CD8-positive, alpha-beta memory T cell (primary cell): ENCODE data around the gene LYRM7. TPM values are rescaled to one million over a fixed set of nuclear protein-coding genes. Genes with fewer than 3 reads are reported as not detected.

Experiments
- CTCF ChIA-PET: fragments of 350-600 bp; sonication (Branson Sonifier 250); formaldehyde crosslinking; loops from one replicate; lab custom pipeline; 2021; ENCODE audit warnings: antibody characterized with exemption; lab: Charles Lee
- POLR2A ChIA-PET: fragments of 350-600 bp; sonication (Branson Sonifier 250); formaldehyde crosslinking; loops from one replicate; lab custom pipeline; 2021; ENCODE audit warnings: antibody characterized with exemption; lab: Charles Lee
- DNase-seq, 5 donors: peaks; one replicate each; pipeline versions ENCODE4 v3.0.0 to v3.0.0-alpha.2; 2020 to 2022; ENCODE audit warnings: mixed read lengths in 1 of 5
- H3K27ac ChIP-seq: one replicate; pipeline ENCODE4 v1.7.0; 2013; ENCODE audit warnings: low read depth, mild to moderate bottlenecking, low read length, moderate library complexity
- H3K27me3 ChIP-seq: 2 replicates; pipeline ENCODE4 v1.7.0; 2013; ENCODE audit warnings: low read length, mild to moderate bottlenecking; ENCODE audit not compliant: insufficient read depth, poor library complexity, severe bottlenecking
- H3K36me3 ChIP-seq: 2 replicates; pipeline ENCODE4 v1.7.0; 2013; ENCODE audit warnings: mild to moderate bottlenecking, low read length, moderate library complexity; ENCODE audit not compliant: insufficient read depth
- H3K4me1 ChIP-seq: 2 replicates; pipeline ENCODE4 v1.7.0; 2013; ENCODE audit warnings: mild to moderate bottlenecking, low read length, moderate library complexity; ENCODE audit not compliant: insufficient read depth
- H3K4me3 ChIP-seq: 2 replicates; pipeline ENCODE4 v1.7.0; 2013; ENCODE audit warnings: mild to moderate bottlenecking, low read length
- H3K9me3 ChIP-seq: 2 replicates; pipeline ENCODE4 v1.7.0; 2013; ENCODE audit warnings: mild to moderate bottlenecking, low read length
- H3K27ac Mint-ChIP-seq, 8 donors: one replicate each; pipeline ENCODE4 v1.8.0; 2020 to 2021; ENCODE audit warnings: mixed read lengths in 8 of 8, mild to moderate bottlenecking in 6 of 8, inconsistent platforms in 3 of 8, moderate library complexity in 3 of 8
- H3K27me3 Mint-ChIP-seq, 2 donors: one replicate each; pipeline ENCODE4 v1.8.0; 2020 to 2021; ENCODE audit warnings: mixed read lengths in 2 of 2, mild to moderate bottlenecking in 1 of 2, moderate library complexity in 1 of 2
- H3K36me3 Mint-ChIP-seq, 3 donors: one replicate each; pipeline ENCODE4 v1.8.0; 2020 to 2021; ENCODE audit warnings: mixed read lengths in 3 of 3, inconsistent platforms in 1 of 3, mild to moderate bottlenecking in 1 of 3
- H3K4me1 Mint-ChIP-seq, 3 donors: one replicate each; pipeline ENCODE4 v1.8.0; 2020 to 2021; ENCODE audit warnings: mixed read lengths in 3 of 3, inconsistent platforms in 1 of 3, mild to moderate bottlenecking in 1 of 3
- H3K4me3 Mint-ChIP-seq, 7 donors: one replicate each; pipeline ENCODE4 v1.8.0; 2020 to 2021; ENCODE audit warnings: mixed read lengths in 7 of 7, mild to moderate bottlenecking in 6 of 7, moderate library complexity in 4 of 7, inconsistent platforms in 2 of 7
- H3K9me3 Mint-ChIP-seq, 5 donors: one replicate each; pipeline ENCODE4 v1.8.0; 2020 to 2022; ENCODE audit warnings: mixed read lengths in 5 of 5, mild to moderate bottlenecking in 3 of 5, moderate library complexity in 2 of 5, inconsistent platforms in 1 of 5
- polyA plus RNA-seq: library from polyadenylated mRNA; unstranded; fragments of 300-500 nt; fragmentation: Illumina TruSeq; gene quantifications from one replicate; pipeline ENCODE4 v1.2.3, GENCODE V29; 2021
- total RNA-seq, 2 experiments: library from RNA; stranded (reverse); gene quantifications; one replicate each; pipeline ENCODE4 v1.2.3, GENCODE V29; 2021

LYRM7 gene
- total and polyA plus RNA-seq, 3 experiments from 2014 or later: 9.0 to 24.1 (median 22.7) TPM

- Histone ChIP-seq H3K27me3 (no peaks in the 10 kb centered on the region), H3K9me3 (no peaks in the 10 kb centered on the region), H3K4me1 (peaks cover 16% of the 10 kb centered on the region), H3K4me3 (no peak overlapping the region), H3K27ac (no peak overlapping the region), H3K36me3 (no peaks in the 10 kb centered on the region)
- Mint-ChIP-seq H3K4me1 (peaks cover 6 to 11% (median 7%) of the 10 kb centered on the region in 3 donors), H3K27me3 (no peaks in the 10 kb centered on the region), H3K36me3 (no peaks in the 10 kb centered on the region), H3K27ac (no peak overlapping the region), H3K9me3 (no peaks in the 10 kb centered on the region), H3K4me3 (no peak overlapping the region)
- ChIA-PET POLR2A (interaction anchor here (0.6 kb wide), 1 partner anchor 36 kb away, joined by 3 read pairs; no protein-coding TSS in a partner anchor), CTCF (no interaction called here)
- DNase-seq: no peak
Observed at GRCh38 chr5:131228646-131229045, 57.9 kb downstream of the LYRM7 start.

- no peaks in the 10 kb centered on the region for H3K9me3 ChIP-seq
- H3K27me3 Mint-ChIP-seq: no peaks in the 10 kb centered on the region
- no peak overlapping the region for H3K27ac ChIP-seq
- ChIA-PET POLR2A (interaction anchor here (0.5 kb wide), 1 partner anchor 11 kb away, joined by 11 read pairs; no protein-coding TSS in a partner anchor), CTCF (no interaction called here)
- DNase-seq: no peak
- peak overlapping the region in 3 of 8 donors; percentile 42 to 58 (median 49) for H3K27ac Mint-ChIP-seq
- H3K9me3 Mint-ChIP-seq: no peaks in the 10 kb centered on the region
- no peaks in the 10 kb centered on the region for H3K27me3 ChIP-seq
- H3K36me3 Mint-ChIP-seq: no peaks in the 10 kb centered on the region
- no peak overlapping the region for H3K4me3 Mint-ChIP-seq
- H3K4me1 Mint-ChIP-seq: peaks cover 6 to 11% (median 7%) of the 10 kb centered on the region in 3 donors
- no peaks in the 10 kb centered on the region for H3K36me3 ChIP-seq
- H3K4me3 ChIP-seq: no peak overlapping the region
- peaks cover 6% of the 10 kb centered on the region for H3K4me1 ChIP-seq
Observed at GRCh38 chr5:131229623-131230022, 58.9 kb downstream of the LYRM7 start.

- Histone ChIP-seq H3K4me1 (peaks cover 3% of the 10 kb centered on the region), H3K9me3 (no peaks in the 10 kb centered on the region), H3K27ac (no peak overlapping the region), H3K36me3 (no peaks in the 10 kb centered on the region), H3K27me3 (no peaks in the 10 kb centered on the region), H3K4me3 (no peak overlapping the region)
- Mint-ChIP-seq H3K36me3 (no peaks in the 10 kb centered on the region), H3K27ac (no peak overlapping the region), H3K9me3 (no peaks in the 10 kb centered on the region), H3K4me1 (peaks cover 6 to 11% (median 7%) of the 10 kb centered on the region in 3 donors), H3K27me3 (no peaks in the 10 kb centered on the region), H3K4me3 (no peak overlapping the region)
- POLR2A ChIA-PET: no interaction called here
- DNase-seq: no peak
- CTCF ChIA-PET: no interaction called here
Observed at GRCh38 chr5:131230406-131230805, 59.7 kb downstream of the LYRM7 start.

GRCh38 chr5:131239686-131240085 lies 68.9 kb downstream of the LYRM7 start:
- Histone ChIP-seq H3K9me3 (no peaks in the 10 kb centered on the region), H3K4me1 (no peaks in the 10 kb centered on the region), H3K4me3 (no peak overlapping the region), H3K27ac (no peak overlapping the region), H3K27me3 (no peaks in the 10 kb centered on the region), H3K36me3 (no peaks in the 10 kb centered on the region)
- Mint-ChIP-seq H3K4me1 (no peaks in the 10 kb centered on the region), H3K36me3 (peaks cover 0 to 2% (median 0%) of the 10 kb centered on the region in 3 donors), H3K9me3 (no peaks in the 10 kb centered on the region), H3K4me3 (no peak overlapping the region), H3K27me3 (peaks cover 0 to 3% of the 10 kb centered on the region in 2 donors), H3K27ac (no peak overlapping the region)
- ChIA-PET POLR2A (no interaction called here), CTCF (interaction anchor here (1.4 to 1.8 kb wide), 2 partner anchors 8 to 12 kb away, joined by 4 to 6 read pairs; no protein-coding TSS in a partner anchor)
- no peak for DNase-seq

GRCh38 chr5:131242728-131243255 lies 72.0 kb downstream of the LYRM7 start:
- H3K9me3 ChIP-seq: no peaks in the 10 kb centered on the region
- Mint-ChIP-seq H3K27me3 (peaks cover 0 to 2% of the 10 kb centered on the region in 2 donors), H3K9me3 (peaks cover 0 to 8% (median 4%) of the 10 kb centered on the region in 5 donors), H3K27ac (peak overlapping the region in 1 of 8 donors; percentile 65), H3K4me3 (no peak overlapping the region), H3K36me3 (peaks cover 0 to 14% (median 1%) of the 10 kb centered on the region in 3 donors), H3K4me1 (no peaks in the 10 kb centered on the region)
- no peaks in the 10 kb centered on the region for H3K4me1 ChIP-seq
- DNase-seq: no peak
- no peaks in the 10 kb centered on the region for H3K36me3 ChIP-seq
- no peak overlapping the region for H3K4me3 ChIP-seq
- no peak overlapping the region for H3K27ac ChIP-seq
- ChIA-PET POLR2A (no interaction called here), CTCF (no interaction called here)
- H3K27me3 ChIP-seq: no peaks in the 10 kb centered on the region

- H3K27me3 ChIP-seq: no peaks in the 10 kb centered on the region
- Mint-ChIP-seq H3K9me3 (peaks cover 0 to 8% (median 4%) of the 10 kb centered on the region in 5 donors), H3K4me1 (peaks cover 11 to 18% (median 18%) of the 10 kb centered on the region in 3 donors), H3K27me3 (no peaks in the 10 kb centered on the region), H3K4me3 (no peak overlapping the region), H3K27ac (no peak overlapping the region), H3K36me3 (peaks cover 0 to 18% (median 1%) of the 10 kb centered on the region in 3 donors)
- H3K4me1 ChIP-seq: peaks cover 4% of the 10 kb centered on the region
- no peak for DNase-seq
- no peaks in the 10 kb centered on the region for H3K36me3 ChIP-seq
- POLR2A ChIA-PET: no interaction called here
- no peak overlapping the region for H3K27ac ChIP-seq
- CTCF ChIA-PET: no interaction called here
- H3K4me3 ChIP-seq: no peak overlapping the region
- H3K9me3 ChIP-seq: no peaks in the 10 kb centered on the region
Observed at GRCh38 chr5:131245312-131245711, 74.6 kb downstream of the LYRM7 start.

- Mint-ChIP-seq H3K27ac (no peak overlapping the region), H3K27me3 (no peaks in the 10 kb centered on the region), H3K4me3 (no peak overlapping the region), H3K4me1 (peaks cover 16 to 25% (median 24%) of the 10 kb centered on the region in 3 donors), H3K9me3 (peaks cover 0 to 8% (median 4%) of the 10 kb centered on the region in 5 donors), H3K36me3 (peaks cover 0 to 18% (median 1%) of the 10 kb centered on the region in 3 donors)
- Histone ChIP-seq H3K27me3 (no peaks in the 10 kb centered on the region), H3K4me1 (peaks cover 9% of the 10 kb centered on the region), H3K27ac (no peak overlapping the region), H3K9me3 (no peaks in the 10 kb centered on the region), H3K36me3 (no peaks in the 10 kb centered on the region), H3K4me3 (no peak overlapping the region)
- no peak for DNase-seq
- ChIA-PET POLR2A (no interaction called here), CTCF (no interaction called here)
Observed at GRCh38 chr5:131245948-131246347, 75.2 kb downstream of the LYRM7 start.

- Histone ChIP-seq H3K27me3 (no peaks in the 10 kb centered on the region), H3K9me3 (no peaks in the 10 kb centered on the region), H3K4me3 (no peak overlapping the region), H3K27ac (no peak overlapping the region), H3K36me3 (no peaks in the 10 kb centered on the region), H3K4me1 (peaks cover 14% of the 10 kb centered on the region)
- CTCF ChIA-PET: no interaction called here
- POLR2A ChIA-PET: no interaction called here
- peaks cover 21 to 30% (median 30%) of the 10 kb centered on the region in 3 donors for H3K4me1 Mint-ChIP-seq
- H3K36me3 Mint-ChIP-seq: peaks cover 0 to 18% (median 1%) of the 10 kb centered on the region in 3 donors
- H3K27me3 Mint-ChIP-seq: no peaks in the 10 kb centered on the region
- no peak for DNase-seq
- H3K27ac Mint-ChIP-seq: no peak overlapping the region
- no peak overlapping the region for H3K4me3 Mint-ChIP-seq
- H3K9me3 Mint-ChIP-seq: peaks cover 0 to 8% (median 4%) of the 10 kb centered on the region in 5 donors
Observed at GRCh38 chr5:131246504-131246903, 75.8 kb downstream of the LYRM7 start.
